HG02885 (cell line): ENCODE data around the gene TATDN2.

Experiments
- ATAC-seq: cut with Tn5 transposase; IDR thresholded peaks from one replicate; pipeline ENCODE4 v1.9.1; 2021; ENCODE audit warnings: mild to moderate bottlenecking; ENCODE audit not compliant: unreplicated experiment, poor library complexity

The TATDN2 gene

GRCh38 chr3:10312861-10313260, 64.6 kb downstream of the TATDN2 start:
- ATAC-seq, result no peak

GRCh38 chr3:10315101-10315500, 66.8 kb downstream of the TATDN2 start:
- ATAC-seq, result no peak

- ATAC-seq, result no peak
Measured at GRCh38 chr3:10315771-10316344, 67.6 kb downstream of the TATDN2 start.

GRCh38 chr3:10317311-10317960, 69.2 kb downstream of the TATDN2 start:
- ATAC-seq, result no peak

GRCh38 chr3:10317961-10318350, 69.7 kb downstream of the TATDN2 start:
- ATAC-seq, result no peak

- no peak for ATAC-seq
Measured at GRCh38 chr3:10319251-10319650, 71.0 kb downstream of the TATDN2 start.

GRCh38 chr3:10319804-10320203, 71.5 kb downstream of the TATDN2 start:
- no peak for ATAC-seq

- no peak for ATAC-seq
Measured at GRCh38 chr3:10320320-10320677, 72.0 kb downstream of the TATDN2 start.

- ATAC-seq, result no peak
Measured at GRCh38 chr3:10321630-10322351, 73.5 kb downstream of the TATDN2 start.

GRCh38 chr3:10322352-10322710, 74.1 kb downstream of the TATDN2 start:
- ATAC-seq, result no peak

- ATAC-seq, result no peak
Measured at GRCh38 chr3:10327592-10327991, 79.3 kb downstream of the TATDN2 start.

GRCh38 chr3:10328460-10329071, 80.3 kb downstream of the TATDN2 start:
- no peak for ATAC-seq

- ATAC-seq, result no peak
Measured at GRCh38 chr3:10329495-10330015, 81.3 kb downstream of the TATDN2 start.

- ATAC-seq, result no peak
Measured at GRCh38 chr3:10330319-10330718, 82.1 kb downstream of the TATDN2 start.
